OCI-LY1 (cell line): ENCODE results near the gene S100B.

Experiments
- H2AFZ ChIP-seq: fragments of 200-600 bp; sonication (generic), shearing (Covaris generic); 2 replicates; pipeline ENCODE4 v1.6.0; 2014; ENCODE audit warnings: antibody characterized with exemption, mild to moderate bottlenecking, low read length
- H3F3A ChIP-seq: fragments of 200-600 bp; sonication (generic), shearing (Covaris generic); 2 replicates; pipeline ENCODE4 v1.6.0; 2014; ENCODE audit warnings: mild to moderate bottlenecking, antibody characterized with exemption, low read length, moderate library complexity; ENCODE audit not compliant: insufficient read depth
- H3K27ac ChIP-seq: fragments of 200-600 bp; sonication (generic); 2 replicates; pipeline ENCODE4 v1.5.1; 2014; ENCODE audit warnings: low read length, mixed run types, mild to moderate bottlenecking, low read depth; ENCODE audit not compliant: poor library complexity, severe bottlenecking
- H3K27me3 ChIP-seq: fragments of 200-600 bp; sonication (generic); 2 replicates; pipeline ENCODE4 v1.6.0; 2014; ENCODE audit warnings: antibody characterized with exemption, mild to moderate bottlenecking, low read length, moderate library complexity; ENCODE audit not compliant: insufficient read depth
- H3K36me3 ChIP-seq: fragments of 200-600 bp; sonication (generic); 2 replicates; pipeline ENCODE4 v1.6.1; 2014; ENCODE audit warnings: mild to moderate bottlenecking, antibody characterized with exemption, low read length, moderate library complexity, mixed read lengths; ENCODE audit not compliant: insufficient read depth
- H3K4me1 ChIP-seq: fragments of 200-600 bp; sonication (generic); 2 replicates; pipeline ENCODE4 v1.5.1; 2014; ENCODE audit warnings: mild to moderate bottlenecking, low read length, moderate library complexity; ENCODE audit not compliant: insufficient read depth, severe bottlenecking
- H3K4me2 ChIP-seq: fragments of 200-600 bp; sonication (generic), shearing (Covaris generic); 2 replicates; pipeline ENCODE4 v1.6.1; 2014; ENCODE audit warnings: low read length
- H3K4me3 ChIP-seq: fragments of 200-600 bp; sonication (generic); 2 replicates; pipeline ENCODE4 v1.5.1; 2014; ENCODE audit warnings: low read length, low read depth, mild to moderate bottlenecking, mixed read lengths; ENCODE audit not compliant: poor library complexity, severe bottlenecking
- H3K79me2 ChIP-seq: fragments of 200-600 bp; shearing (Covaris generic); 2 replicates; pipeline ENCODE4 v1.6.1; 2016; ENCODE audit warnings: mixed run types, low read length, mixed read lengths; ENCODE audit not compliant: insufficient read depth
- H3K9ac ChIP-seq: fragments of 200-600 bp; sonication (generic), shearing (Covaris generic); 2 replicates; pipeline ENCODE4 v1.6.1; 2014; ENCODE audit warnings: mild to moderate bottlenecking, low read length, mixed read lengths
- H3K9me2 ChIP-seq: fragments of 200-600 bp; sonication (generic), shearing (Covaris generic); 2 replicates; pipeline ENCODE4 v1.6.1; 2014; ENCODE audit warnings: low read depth, mild to moderate bottlenecking, low read length, mixed read lengths
- H3K9me3 ChIP-seq: fragments of 200-600 bp; shearing (Covaris generic); 2 replicates; pipeline ENCODE4 v1.6.1; 2014; ENCODE audit warnings: low read length, mixed read lengths
- H4K20me1 ChIP-seq: fragments of 200-600 bp; sonication (generic), shearing (Covaris generic); 2 replicates; pipeline ENCODE4 v1.6.0; 2016; ENCODE audit warnings: mild to moderate bottlenecking, low read length; ENCODE audit not compliant: insufficient read depth
- CTCF ChIP-seq: fragments of 200-600 bp; sonication (generic), shearing (Covaris generic); IDR thresholded peaks from 2 replicates; pipeline ENCODE4 v1.5.1; 2017; ENCODE audit warnings: mild to moderate bottlenecking, antibody characterized with exemption, low read length, moderate library complexity, mixed read lengths
- EZH2 ChIP-seq: fragments of 200-600 bp; sonication (generic), shearing (Covaris generic); IDR thresholded peaks from 2 replicates; pipeline ENCODE4 v1.8.0; 2017; ENCODE audit warnings: borderline replicate concordance, mixed run types, mild to moderate bottlenecking, antibody characterized with exemption, low read length, moderate library complexity, mixed read lengths

Gene S100B

GRCh38 chr21:46636181-46636512, 31.3 kb upstream of the S100B start:
- H3K4me3 ChIP-seq, result peak overlapping the region; percentile 81
- peaks cover 37% of the 10 kb centered on the region for H3K4me1 ChIP-seq
- no peaks in the 10 kb centered on the region for H3K9me2 ChIP-seq
- H2AFZ ChIP-seq, result no peak overlapping the region
- peak overlapping the region; percentile 93 for H3K4me2 ChIP-seq
- peaks cover 4% of the 10 kb centered on the region; the same call in 1 of the 2 replicates for H3F3A ChIP-seq
- no peak overlapping the region for H3K27ac ChIP-seq
- no peaks in the 10 kb centered on the region for H3K9me3 ChIP-seq
- no peaks in the 10 kb centered on the region for H4K20me1 ChIP-seq
- H3K36me3 ChIP-seq, result 0 out of 2 replicates have a peak, but pooled peaks cover 7% of the 10 kb centered on the region
- H3K79me2 ChIP-seq, result no peaks in the 10 kb centered on the region
- no peaks in the 10 kb centered on the region for H3K27me3 ChIP-seq
- TF ChIP-seq EZH2 (no peak), CTCF (no peak)
- peak overlapping the region; percentile 76 for H3K9ac ChIP-seq

GRCh38 chr21:46635324-46636180, 30.7 kb upstream of the S100B start, which contains the start of gene PRMT2:
Gene PRMT2, plus strand, starts transcription at chr21:46635674. Its CDS starts 1,278 bp downstream, at chr21:46636952.
- no peaks in the 10 kb centered on the region for H3K9me2 ChIP-seq
- H3K27me3 ChIP-seq, result no peaks in the 10 kb centered on the region
- peak within 1 kb of the TSS; percentile 81 for H3K4me3 ChIP-seq
- H2AFZ ChIP-seq, result 0 out of 2 replicates have a peak within 1 kb of the TSS, but pooled peaks have one; percentile 53
- H3K4me1 ChIP-seq, result peaks cover 37% of the 10 kb centered on the region
- no peak for TF ChIP-seq EZH2
- no peak for TF ChIP-seq CTCF
- no peaks in the 10 kb centered on the region for H4K20me1 ChIP-seq
- H3K36me3 ChIP-seq, result 0 out of 2 replicates have a peak, but pooled peaks cover 7% of the 10 kb centered on the region
- peak within 1 kb of the TSS; percentile 93 for H3K4me2 ChIP-seq
- peak within 1 kb of the TSS; percentile 76 for H3K9ac ChIP-seq
- no peaks in the 10 kb centered on the region for H3K79me2 ChIP-seq
- H3K9me3 ChIP-seq, result no peaks in the 10 kb centered on the region
- peaks cover 4% of the 10 kb centered on the region; the same call in 1 of the 2 replicates for H3F3A ChIP-seq
- H3K27ac ChIP-seq, result peak within 1 kb of the TSS; percentile 0

GRCh38 chr21:46634966-46635323, 30.1 kb upstream of the S100B start:
- H3K36me3 ChIP-seq, result 0 out of 2 replicates have a peak, but pooled peaks cover 4% of the 10 kb centered on the region
- H3K4me2 ChIP-seq, result peak overlapping the region; percentile 93
- H3K27me3 ChIP-seq, result no peaks in the 10 kb centered on the region
- H3F3A ChIP-seq, result peaks cover 4% of the 10 kb centered on the region; the same call in 1 of the 2 replicates
- peak overlapping the region; percentile 76 for H3K9ac ChIP-seq
- no peaks in the 10 kb centered on the region for H3K79me2 ChIP-seq
- H3K27ac ChIP-seq, result no peak overlapping the region
- peak overlapping the region; percentile 81 for H3K4me3 ChIP-seq
- TF ChIP-seq CTCF (peak; percentile 8; the same call in 1 of the 2 replicates), EZH2 (no peak)
- H3K9me3 ChIP-seq, result no peaks in the 10 kb centered on the region
- no peaks in the 10 kb centered on the region for H3K9me2 ChIP-seq
- peaks cover 37% of the 10 kb centered on the region for H3K4me1 ChIP-seq
- H4K20me1 ChIP-seq, result no peaks in the 10 kb centered on the region
- H2AFZ ChIP-seq, result 0 out of 2 replicates have a peak overlapping the region, but pooled peaks have one; percentile 53
